GM12878 (cell line): ENCODE results near the gene INPP4B. TPM values are rescaled to one million over a fixed set of nuclear protein-coding genes. Genes with fewer than 3 reads are reported as not detected.
A peak's percentile ranks its signal among the peaks of the same experiment; 100 is the strongest.

Source experiments
- ATAC-seq: fragments of 200-7000 bp; cut with Tn5 transposase; 3 replicates; pipeline ENCODE4 v1.9.1; 2020; ENCODE audit warnings: mild to moderate bottlenecking, moderate library complexity
- BruUV-seq: library from RNA; stranded (reverse); fragments of 400-500 nt; replicated peaks from 2 replicates; lab custom pipeline; 2021; lab: Mats Ljungman, UMichigan
- CTCF ChIA-PET: fragments of 300-600 bp; sonication (Branson Sonifier 250); formaldehyde crosslinking; extraction: SDS; loops from one replicate; lab custom pipeline; 2021; ENCODE audit warnings: inconsistent platforms; lab: Yijun Ruan, JAX
- POLR2A ChIA-PET: fragments of 350-600 bp; formaldehyde crosslinking; extraction: SDS; loops from one replicate; lab custom pipeline; 2021; ENCODE audit warnings: inconsistent platforms; lab: Charles Lee
- RAD21 ChIA-PET: fragments of 300-600 bp; sonication (Branson Sonifier 250); formaldehyde crosslinking; loops from one replicate; lab custom pipeline; 2023; ENCODE audit warnings: antibody characterized with exemption; ENCODE audit not compliant: unreplicated experiment; lab: Charles Lee
- SMC1A ChIA-PET: fragments of 300-600 bp; sonication (Branson Sonifier 250); formaldehyde crosslinking; loops from one replicate; lab custom pipeline; 2023; ENCODE audit not compliant: unreplicated experiment, uncharacterized antibody; lab: Charles Lee
- DNase-seq: peaks from one replicate; pipeline ENCODE4 v3.0.0-alpha.2; 2011; ENCODE audit warnings: low read depth, low spot score
- FAIRE-seq: peaks from 3 replicates; lab custom pipeline; 2011; peaks lifted over from hg19 to GRCh38; lab: Jason Lieb, UNC
- H2AFZ ChIP-seq: 2 replicates; pipeline ENCODE4 v1.6.0; 2011; ENCODE audit warnings: low read depth, low read length, control low read depth; ENCODE audit not compliant: control insufficient read depth
- H3K27ac ChIP-seq: 2 replicates; pipeline ENCODE4 v1.5.1; 2011; ENCODE audit warnings: control low read depth; ENCODE audit not compliant: control insufficient read depth, insufficient read depth
- H3K27me3 ChIP-seq, 2 experiments: replicated peaks in 1 of 2; 2 replicates each; pipeline versions ENCODE4 v1.6.0 to v1.6.1; 2011; ENCODE audit warnings: low read length in 1 of 2; ENCODE audit not compliant: control insufficient read depth in 2 of 2, insufficient read depth in 2 of 2
- H3K36me3 ChIP-seq, 2 experiments: 2 replicates each; pipeline ENCODE4 v1.5.1; 2011; ENCODE audit warnings: low read length in 1 of 2; ENCODE audit not compliant: control insufficient read depth in 2 of 2, insufficient read depth in 2 of 2
- H3K4me1 ChIP-seq: 2 replicates; pipeline ENCODE4 v1.6.1; 2011; ENCODE audit warnings: mild to moderate bottlenecking, low read length, moderate library complexity, mixed read lengths; ENCODE audit not compliant: control insufficient read depth, insufficient read depth
- H3K4me2 ChIP-seq: 2 replicates; pipeline ENCODE4 v1.6.0; 2011; ENCODE audit warnings: control low read depth; ENCODE audit not compliant: control insufficient read depth, insufficient read depth
- H3K4me3 ChIP-seq: fragments of 200-600 bp; sonication (generic); 2 replicates; pipeline ENCODE4 v1.5.1; 2016
- H3K79me2 ChIP-seq: 2 replicates; pipeline ENCODE4 v1.6.0; 2011; ENCODE audit warnings: low read length; ENCODE audit not compliant: control insufficient read depth, insufficient read depth
- H3K9ac ChIP-seq: 2 replicates; pipeline ENCODE4 v1.8.0; 2011; ENCODE audit warnings: low read length, control low read depth, mixed read lengths; ENCODE audit not compliant: control insufficient read depth, insufficient read depth
- H3K9me3 ChIP-seq: replicated peaks from 3 replicates; pipeline ENCODE4 v1.5.1; 2011; ENCODE audit warnings: mild to moderate bottlenecking, low read length; ENCODE audit not compliant: control insufficient read depth, insufficient read depth
- H4K20me1 ChIP-seq: 2 replicates; pipeline ENCODE4 v1.6.0; 2011; ENCODE audit not compliant: control insufficient read depth, insufficient read depth
- ATF7 ChIP-seq: fragments of 450-650 bp; IDR thresholded peaks from 2 replicates; pipeline ENCODE4 v1.6.1; 2016; ENCODE audit warnings: low read depth, mild to moderate bottlenecking
- BHLHE40 ChIP-seq, 2 experiments: fragments of 450-650 bp in 1 of 2; IDR thresholded peaks; 2 replicates each; pipeline ENCODE4 v1.6.1; 2011 to 2017; ENCODE audit warnings: low read depth in 2 of 2, borderline replicate concordance in 1 of 2, improper control_type of control experiment in 1 of 2, low read length in 1 of 2, mild to moderate bottlenecking in 1 of 2
- EZH2 ChIP-seq: IDR thresholded peaks from 2 replicates; pipeline ENCODE4 v1.6.1; 2012; ENCODE audit warnings: low read depth, mild to moderate bottlenecking, control low read depth, inconsistent platforms, low read length, borderline replicate concordance; ENCODE audit not compliant: control insufficient read depth
- GABPA ChIP-seq: IDR thresholded peaks from 2 replicates; pipeline ENCODE4 v1.6.1; 2014; ENCODE audit warnings: antibody characterized with exemption, low read depth, mild to moderate bottlenecking, inconsistent platforms
- HDGF ChIP-seq: fragments of 450-650 bp; IDR thresholded peaks from 2 replicates; pipeline ENCODE4 v1.6.1; 2016; ENCODE audit warnings: antibody characterized with exemption
- IKZF1 ChIP-seq: fragments of 450-650 bp; conservative IDR thresholded peaks from 2 replicates; pipeline ENCODE4 v1.6.1; 2017; ENCODE audit warnings: antibody characterized with exemption, mild to moderate bottlenecking
- IRF3 ChIP-seq: fragments of 450-650 bp; IDR thresholded peaks from 2 replicates; pipeline ENCODE4 v1.6.1; 2014; ENCODE audit warnings: mild to moderate bottlenecking
- LARP7 ChIP-seq: fragments of 450-650 bp; IDR thresholded peaks from 2 replicates; pipeline ENCODE4 v1.6.1; 2017; ENCODE audit warnings: mild to moderate bottlenecking
- MYC ChIP-seq: IDR thresholded peaks from 2 replicates; pipeline ENCODE4 v1.6.1; 2011; ENCODE audit warnings: mild to moderate bottlenecking, low read length, moderate library complexity, inconsistent platforms; ENCODE audit not compliant: insufficient read depth, insufficient replicate concordance, insufficient read length, severe bottlenecking
- SREBF1 ChIP-seq: IDR thresholded peaks from 2 replicates; pipeline ENCODE4 v1.6.1; 2012; ENCODE audit warnings: mild to moderate bottlenecking, low read length
- WGBS: methylation state at CpG from one replicate; pipeline ENCODE4 v1.1.6; 2016; ENCODE audit warnings: low lambda C conversion rate; ENCODE audit not compliant: insufficient replicate concordance, insufficient coverage; ENCODE audit errors: missing lambda C conversion rate; 5-methylcytosine and 5-hydroxymethylcytosine counted together
- in situ Hi-C: fragments of 300-500 bp; cut with MboI; formaldehyde crosslinking; loops from 9 replicates; pipeline ENCODE4 v1.14.3; 2018; ENCODE audit warnings: mixed read lengths
- intact Hi-C: fragments of 100-400 bp; cut with micrococcal nuclease; formaldehyde crosslinking; loops from one replicate; pipeline ENCODE4 v1.14.2; 2022; ENCODE audit not compliant: unreplicated experiment
- polyA plus RNA-seq, 11 experiments: library from polyadenylated mRNA; depleted of rRNA in 4 of 11; unstranded in 6 of 11; stranded (reverse) in 5 of 11; fragments of >200 nt; fragmentation: Nextera tagmentation in 4 of 11; fragmentation: Illumina TruSeq in 1 of 11; extraction: Ambion mirVana in 4 of 11; extraction: Trizol in 1 of 11; gene quantifications; 1 replicate in 1 of 11; 2 replicates in 10 of 11; pipeline versions ENCODE4 v1.2.1 to v1.2.3, GENCODE V29; 2011 to 2016; ENCODE audit warnings: inconsistent platforms in 2 of 11, missing spikeins in 2 of 11, low read depth in 1 of 11
- total RNA-seq, 4 experiments: library from RNA; depleted of rRNA in 3 of 4; stranded (reverse); fragments of >200 nt in 3 of 4; fragmentation: Illumina TruSeq in 1 of 4; extraction: Trizol in 1 of 4; gene quantifications; 2 replicates each; pipeline versions ENCODE4 v1.2.1 to v1.2.3, GENCODE V29; 2013 to 2021
- TF ChIP-seq, protein P1 (sequence below): fragments of 150-350 bp; IDR thresholded peaks from 2 replicates; pipeline ENCODE4 v1.6.1; 2014; ENCODE audit warnings: mild to moderate bottlenecking, low read depth, low read length
- TF ChIP-seq, protein P2 (sequence below): fragments of 450-650 bp; IDR thresholded peaks from 2 replicates; pipeline ENCODE4 v1.6.1; 2017; ENCODE audit warnings: mild to moderate bottlenecking, low read depth, inconsistent platforms; ENCODE audit not compliant: poor library complexity, severe bottlenecking

The INPP4B gene
- total and polyA plus RNA-seq, 10 of the 15 experiments (the other 5 are each of a cell fraction or from before 2014, with no cell fraction given), result 0.53 to 11.2 (median 0.95) TPM

DNA sequence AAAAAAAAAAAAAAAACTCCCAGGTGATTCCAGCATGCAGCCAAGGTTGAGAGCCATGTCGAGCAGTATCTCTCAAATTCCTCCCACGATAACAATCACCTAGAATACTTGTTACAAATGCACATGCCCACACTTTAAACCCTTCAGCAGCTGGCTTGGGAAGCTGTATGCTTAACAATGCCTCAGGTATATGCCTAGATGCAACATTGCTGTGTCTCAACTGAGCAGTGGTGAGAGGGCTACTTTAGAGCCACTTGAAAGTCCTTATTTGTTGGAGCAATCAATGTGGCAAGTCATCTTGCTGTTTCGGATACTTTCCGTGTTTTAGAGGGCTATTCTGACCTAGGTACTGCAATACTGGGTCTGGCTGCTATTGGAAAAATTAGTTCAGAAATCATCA, 487.4 kb downstream of the INPP4B start:
- intact Hi-C loops (loop anchor here (5.0 to 10.0 kb wide), 2 partner anchors 209 to 666 kb away; no protein-coding TSS in a partner anchor), in situ Hi-C loops (loop anchor here (10.0 kb wide), 2 partner anchors 356 to 486 kb away; partner anchors contain the start of gene INPP4B)
- Histone ChIP-seq H3K9me3 (no peaks in the 10 kb centered on the region), H3K4me2 (no peak overlapping the region), H3K4me3 (no peak overlapping the region), H4K20me1 (no peaks in the 10 kb centered on the region), H2AFZ (no peak overlapping the region), H3K27me3 (no peaks in the 10 kb centered on the region), H3K36me3 (no peaks in the 10 kb centered on the region), H3K27ac (no peak overlapping the region), H3K4me1 (no peaks in the 10 kb centered on the region), H3K79me2 (no peaks in the 10 kb centered on the region), H3K9ac (no peak overlapping the region)
- WGBS, result 5% methylated on average over 4 of the region's 4 CpGs
- POLR2A ChIA-PET, result interaction anchor here (0.6 to 1.4 kb wide), 9 partner anchors 9 to 205 kb away, joined by 3 to 7 read pairs (median 4); no protein-coding TSS in a partner anchor
- ATAC-seq (peak; percentile 45), DNase-seq (no peak), FAIRE-seq (no peak)
- SMC1A ChIA-PET, result interaction anchor here (0.7 to 4.0 kb wide), 9 partner anchors 10 to 208 kb away, joined by 4 to 29 read pairs (median 5); no protein-coding TSS in a partner anchor
- CTCF ChIA-PET, result interaction anchor here (0.8 to 1.8 kb wide), 6 partner anchors 8 to 209 kb away, joined by 3 to 4 read pairs (median 4); no protein-coding TSS in a partner anchor
- TF ChIP-seq, protein P1, sequence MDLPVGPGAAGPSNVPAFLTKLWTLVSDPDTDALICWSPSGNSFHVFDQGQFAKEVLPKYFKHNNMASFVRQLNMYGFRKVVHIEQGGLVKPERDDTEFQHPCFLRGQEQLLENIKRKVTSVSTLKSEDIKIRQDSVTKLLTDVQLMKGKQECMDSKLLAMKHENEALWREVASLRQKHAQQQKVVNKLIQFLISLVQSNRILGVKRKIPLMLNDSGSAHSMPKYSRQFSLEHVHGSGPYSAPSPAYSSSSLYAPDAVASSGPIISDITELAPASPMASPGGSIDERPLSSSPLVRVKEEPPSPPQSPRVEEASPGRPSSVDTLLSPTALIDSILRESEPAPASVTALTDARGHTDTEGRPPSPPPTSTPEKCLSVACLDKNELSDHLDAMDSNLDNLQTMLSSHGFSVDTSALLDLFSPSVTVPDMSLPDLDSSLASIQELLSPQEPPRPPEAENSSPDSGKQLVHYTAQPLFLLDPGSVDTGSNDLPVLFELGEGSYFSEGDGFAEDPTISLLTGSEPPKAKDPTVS, result no peak
- TF ChIP-seq BHLHE40 (IDR thresholded peaks at IDR 0.05; ENCODE audit: borderline replicate concordance in 1 of 2, low read depth in 2 of 2, low read length in 1 of 2) (no peak), MYC (no peak), IRF3 (no peak), LARP7 (no peak), ATF7 (no peak), GABPA (no peak), HDGF (no peak), IKZF1 (no peak), SREBF1 (no peak), EZH2 (no peak)
- TF ChIP-seq, protein P2, sequence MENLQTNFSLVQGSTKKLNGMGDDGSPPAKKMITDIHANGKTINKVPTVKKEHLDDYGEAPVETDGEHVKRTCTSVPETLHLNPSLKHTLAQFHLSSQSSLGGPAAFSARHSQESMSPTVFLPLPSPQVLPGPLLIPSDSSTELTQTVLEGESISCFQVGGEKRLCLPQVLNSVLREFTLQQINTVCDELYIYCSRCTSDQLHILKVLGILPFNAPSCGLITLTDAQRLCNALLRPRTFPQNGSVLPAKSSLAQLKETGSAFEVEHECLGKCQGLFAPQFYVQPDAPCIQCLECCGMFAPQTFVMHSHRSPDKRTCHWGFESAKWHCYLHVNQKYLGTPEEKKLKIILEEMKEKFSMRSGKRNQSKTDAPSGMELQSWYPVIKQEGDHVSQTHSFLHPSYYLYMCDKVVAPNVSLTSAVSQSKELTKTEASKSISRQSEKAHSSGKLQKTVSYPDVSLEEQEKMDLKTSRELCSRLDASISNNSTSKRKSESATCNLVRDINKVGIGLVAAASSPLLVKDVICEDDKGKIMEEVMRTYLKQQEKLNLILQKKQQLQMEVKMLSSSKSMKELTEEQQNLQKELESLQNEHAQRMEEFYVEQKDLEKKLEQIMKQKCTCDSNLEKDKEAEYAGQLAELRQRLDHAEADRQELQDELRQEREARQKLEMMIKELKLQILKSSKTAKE, result no peak
- no TSS peak for BruUV-seq
- RAD21 ChIA-PET, result interaction anchor here (0.6 to 2.5 kb wide), 10 partner anchors 9 to 215 kb away, joined by 3 to 14 read pairs (median 4); no protein-coding TSS in a partner anchor
